Left cardiac atrium (tissue), 4 donors: ENCODE data around the gene CYP27B1. TPM values are rescaled to one million over a fixed set of nuclear protein-coding genes. Genes with fewer than 3 reads are reported as not detected.
A peak's percentile ranks its signal among the peaks of the same experiment; 100 is the strongest.
"Not testable (repeated sequence)": the region's sequence is repeated elsewhere in the genome, so short reads cannot be mapped to it uniquely, and the experiment has no call there.

ENCODE experiments used
- ATAC-seq, 2 donors: fragments of 200-7000 bp; cut with Tn5 transposase; one replicate each; pipeline ENCODE4 v1.9.1; 2020; ENCODE audit warnings: mild to moderate bottlenecking in 2 of 2, moderate library complexity in 2 of 2
- DNase-seq: peaks from one replicate; pipeline ENCODE4 v3.0.0-alpha.2; 2020
- intact Hi-C, 2 donors: fragments of 100-400 bp; cut with DNase I; formaldehyde crosslinking; loops; one replicate each; pipeline versions ENCODE4 v1.14.1 to v1.15.1; 2022 to 2023
- total RNA-seq, 2 donors: library from RNA; stranded (reverse); fragmentation: NEBNext Ultra II Directional; extraction: Animal tissue kit (Norgen Biotek cat#: 25700); gene quantifications; one replicate each; pipeline ENCODE4 v1.2.1, GENCODE V29; 2021
- donor health status: DM: no; HTN: yes; CAD: no.
- donor health status: DM: no; HTN: yes; CAD: no; lungs with severe emphysema.
- donor health status: DM: yes; HTN: yes; CAD: no.
- donor health status: Dilated cardiomyopathy.

The CYP27B1 gene
- total RNA-seq, 2 donors from 2014 or later, result 0.44 to 1.5 TPM

GRCh38 chr12:57793920-57794319 lies 27.0 kb upstream of the CYP27B1 start:
- peak in 1 of 2 donors; percentile 86 for ATAC-seq
- intact Hi-C loops, result no loop called here
- DNase-seq, result no peak

DNA sequence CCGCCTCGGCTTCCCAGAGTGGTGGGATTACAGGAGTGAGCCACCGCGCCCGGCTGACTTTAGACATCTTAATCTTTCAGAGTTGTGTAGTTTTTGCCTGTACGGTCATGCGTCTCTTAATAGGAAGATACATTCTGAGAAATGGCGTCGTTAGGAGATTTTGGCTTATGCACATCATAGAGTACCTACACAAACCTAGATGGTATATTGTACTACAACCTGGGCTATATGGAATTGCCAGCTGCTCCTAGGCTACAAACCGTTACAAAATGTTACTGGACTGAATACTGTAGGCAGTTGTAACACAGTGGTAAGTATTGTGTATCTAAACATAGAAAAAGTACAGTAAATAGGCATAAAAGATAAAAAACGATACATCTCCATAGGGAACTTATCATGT lies 17.0 kb upstream of the CYP27B1 start:
- ATAC-seq, result no peak
- intact Hi-C loops, result no loop called here

DNA sequence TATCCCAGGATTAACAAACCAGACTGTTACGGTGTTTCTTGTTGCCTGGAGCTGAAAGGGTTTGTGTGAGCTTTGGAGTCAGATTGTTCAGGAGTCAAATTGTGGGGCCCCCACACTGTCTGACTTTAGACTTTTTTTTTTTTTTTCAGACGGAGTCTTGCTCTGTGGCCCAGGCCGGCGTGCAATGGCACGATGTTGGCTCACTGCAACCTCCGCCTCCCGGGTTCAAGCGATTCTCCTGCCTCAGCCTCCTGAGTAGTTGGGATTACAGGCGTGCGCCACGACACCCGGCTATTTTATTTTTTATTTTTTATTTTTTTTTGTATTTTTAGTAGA lies 16.6 kb upstream of the CYP27B1 start:
- DNase-seq (no peak), ATAC-seq (no peak)
- intact Hi-C loops, result no loop called here

More for the DNA sequence above, 17.0 kb upstream of the CYP27B1 start:
- DNase-seq, result no peak

DNA sequence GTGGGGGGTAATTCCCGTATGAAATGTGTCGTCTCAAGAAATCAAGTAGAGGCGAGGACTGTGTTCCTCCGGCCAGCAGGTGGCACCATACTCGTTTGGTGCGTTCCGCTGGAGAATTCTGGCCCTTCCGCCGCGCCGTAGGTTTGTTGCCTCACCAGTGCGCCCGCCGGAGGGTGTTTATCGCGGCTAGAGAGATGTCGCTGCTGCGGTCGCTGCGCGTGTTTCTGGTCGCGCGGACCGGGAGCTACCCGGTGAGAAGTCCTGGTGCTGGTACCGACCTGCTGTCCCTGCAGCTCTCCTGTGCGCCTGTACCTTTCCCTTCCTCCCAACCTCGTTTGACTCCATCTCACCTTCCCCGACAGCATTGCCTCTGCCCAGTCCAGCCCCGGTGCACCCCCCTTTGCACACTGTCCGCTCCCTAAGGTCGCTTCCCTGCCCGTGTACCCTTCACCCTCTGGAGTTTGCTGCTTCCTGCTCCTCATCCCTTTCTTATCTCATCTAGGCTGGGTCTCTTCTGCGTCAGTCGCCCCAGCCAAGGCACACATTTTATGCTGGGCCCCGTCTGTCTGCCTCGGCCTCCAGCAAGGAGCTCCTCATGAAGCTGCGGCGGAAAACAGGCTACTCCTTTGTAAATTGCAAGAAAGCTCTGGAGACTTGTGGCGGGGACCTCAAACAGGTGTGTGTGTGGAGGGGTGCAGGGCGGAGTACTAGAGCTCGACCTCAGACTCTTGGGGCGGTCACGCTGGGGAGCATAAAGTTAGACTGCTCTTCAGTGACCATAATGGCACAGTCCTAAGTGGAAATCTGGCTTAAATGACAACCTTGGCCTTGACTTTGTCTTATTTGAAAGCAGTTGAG lies 16.0 kb upstream of the CYP27B1 start, which contains the start of gene TSFM:
Gene TSFM (plus strand): TSS at position 180 of the 858 bp plus-strand sequence. CDS start 15 bp downstream, at position 195.
- intact Hi-C loops, result no loop called here
- ATAC-seq (peak; percentile 85 to 98), DNase-seq (peak; percentile 97)

GRCh38 chr12:57782243-57782607 lies 15.3 kb upstream of the CYP27B1 start:
- no peak for ATAC-seq
- DNase-seq, result no peak
- intact Hi-C loops, result no loop called here

DNA sequence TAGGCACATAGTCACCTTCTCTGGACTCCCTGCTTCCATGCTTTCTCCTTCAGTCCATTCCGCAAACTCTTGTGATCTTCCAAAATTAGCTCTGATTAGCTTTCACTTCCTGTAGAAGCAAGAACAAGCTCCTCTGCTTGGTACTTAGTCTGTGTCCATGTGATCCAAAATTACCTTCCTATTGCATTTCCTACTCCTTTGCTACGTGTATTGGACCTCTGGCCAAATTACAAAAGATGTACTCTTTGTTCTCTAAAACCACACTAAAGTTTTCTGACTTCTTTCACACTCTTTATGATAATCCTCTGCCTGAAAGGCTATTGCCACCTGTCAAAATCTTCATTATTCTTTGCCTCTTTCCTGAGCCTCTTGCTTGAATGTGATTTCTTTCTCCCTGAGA lies 14.9 kb upstream of the CYP27B1 start:
- DNase-seq (no peak), ATAC-seq (no peak)
- intact Hi-C loops, result no loop called here

DNA sequence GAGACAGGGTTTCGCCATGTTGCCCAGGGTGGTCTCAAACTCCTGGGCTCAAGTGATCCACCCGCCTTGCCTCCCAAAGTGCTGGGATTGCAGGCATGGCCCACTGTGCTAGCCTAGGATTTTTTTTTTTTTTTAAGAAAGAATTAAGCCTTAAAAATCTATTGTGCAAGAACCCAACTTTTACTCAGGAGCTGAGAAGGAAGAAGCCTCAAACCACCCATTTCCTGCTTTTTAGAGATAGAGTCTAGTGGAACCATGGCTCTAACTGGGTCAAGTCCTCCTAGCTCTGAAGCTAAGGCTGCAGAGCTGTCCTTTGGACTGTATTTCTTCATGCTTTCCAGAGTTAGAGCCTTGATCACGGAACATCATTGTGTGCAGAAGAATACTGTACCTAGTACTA lies 14.4 kb upstream of the CYP27B1 start:
- intact Hi-C loops, result no loop called here
- no peak for DNase-seq
- ATAC-seq, result no peak

DNA sequence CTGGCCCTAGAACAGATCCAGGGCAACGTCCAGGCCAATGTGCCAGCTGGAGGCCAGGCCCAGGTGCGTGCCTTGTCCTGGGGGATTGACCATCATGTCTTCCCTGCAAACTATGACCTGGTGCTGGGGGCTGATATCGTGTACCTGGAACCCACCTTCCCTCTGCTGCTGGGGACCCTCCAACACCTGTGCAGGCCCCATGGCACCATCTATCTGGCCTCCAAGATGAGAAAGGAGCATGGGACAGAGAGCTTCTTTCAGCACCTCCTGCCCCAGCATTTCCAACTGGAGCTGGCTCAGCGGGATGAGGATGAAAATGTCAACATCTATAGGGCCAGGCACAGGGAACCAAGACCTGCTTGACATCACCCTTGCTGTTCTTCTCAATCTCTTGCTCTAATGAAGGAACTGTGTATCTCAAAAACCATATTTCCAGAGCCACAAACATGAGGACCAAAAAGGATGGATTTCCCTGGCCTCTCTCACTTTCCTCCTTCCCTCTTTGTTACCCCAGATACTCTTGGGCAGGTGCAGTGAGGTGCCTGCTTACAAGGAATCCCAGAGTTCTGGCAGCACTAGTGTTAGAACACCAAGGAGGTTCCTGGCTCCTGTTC lies 13.5 kb upstream of the CYP27B1 start:
- DNase-seq (no peak), ATAC-seq (no peak)
- intact Hi-C loops, result no loop called here

- intact Hi-C loops, result no loop called here
- DNase-seq, result no peak
- no peak for ATAC-seq
Observed at GRCh38 chr12:57779736-57780135, 12.9 kb upstream of the CYP27B1 start.

DNA sequence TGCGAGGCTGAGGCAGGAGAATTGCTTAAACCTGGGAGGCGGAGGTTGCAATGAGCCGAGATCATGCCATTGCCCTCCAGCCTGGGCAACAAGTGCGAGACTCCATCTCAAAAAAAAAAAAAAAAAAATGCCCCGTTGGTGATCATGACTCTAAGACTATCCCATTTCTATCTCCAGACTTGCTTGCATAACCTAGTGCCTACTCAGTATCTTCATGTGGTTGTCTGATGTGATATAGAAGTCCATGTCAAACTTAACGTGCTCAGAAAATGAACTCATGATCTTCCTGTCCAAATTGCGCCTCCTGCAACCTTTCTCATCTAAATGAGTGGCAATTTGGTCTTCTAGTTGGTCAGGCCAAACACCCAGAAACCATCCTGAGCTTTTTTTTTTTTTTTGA lies 11.0 kb upstream of the CYP27B1 start:
- DNase-seq, result no peak
- intact Hi-C loops, result no loop called here
- no peak for ATAC-seq

DNA sequence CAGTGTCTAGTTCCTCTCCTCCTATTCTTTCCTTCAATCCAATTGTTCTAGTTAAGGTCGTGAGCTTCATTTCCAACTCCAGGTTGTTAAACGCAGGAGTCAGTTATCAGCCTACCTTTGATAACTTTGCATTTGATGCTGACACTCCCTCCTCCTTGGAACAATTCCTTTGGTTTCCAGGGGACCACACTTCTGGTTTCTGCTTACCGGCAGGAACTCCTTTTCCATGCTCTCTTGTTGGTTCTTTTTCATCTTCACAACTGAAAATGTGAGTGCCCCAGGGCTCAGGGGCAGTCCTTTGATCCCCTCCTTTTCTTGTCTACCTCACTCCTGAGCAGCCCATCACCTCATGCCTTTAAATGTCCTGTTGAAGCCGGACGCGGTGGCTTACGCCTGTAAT lies 10.5 kb upstream of the CYP27B1 start:
- ATAC-seq (no peak), DNase-seq (no peak)
- intact Hi-C loops, result no loop called here

GRCh38 chr12:57776247-57776587 lies 9.3 kb upstream of the CYP27B1 start:
- intact Hi-C loops, result no loop called here
- DNase-seq (no peak), ATAC-seq (no peak)

DNA sequence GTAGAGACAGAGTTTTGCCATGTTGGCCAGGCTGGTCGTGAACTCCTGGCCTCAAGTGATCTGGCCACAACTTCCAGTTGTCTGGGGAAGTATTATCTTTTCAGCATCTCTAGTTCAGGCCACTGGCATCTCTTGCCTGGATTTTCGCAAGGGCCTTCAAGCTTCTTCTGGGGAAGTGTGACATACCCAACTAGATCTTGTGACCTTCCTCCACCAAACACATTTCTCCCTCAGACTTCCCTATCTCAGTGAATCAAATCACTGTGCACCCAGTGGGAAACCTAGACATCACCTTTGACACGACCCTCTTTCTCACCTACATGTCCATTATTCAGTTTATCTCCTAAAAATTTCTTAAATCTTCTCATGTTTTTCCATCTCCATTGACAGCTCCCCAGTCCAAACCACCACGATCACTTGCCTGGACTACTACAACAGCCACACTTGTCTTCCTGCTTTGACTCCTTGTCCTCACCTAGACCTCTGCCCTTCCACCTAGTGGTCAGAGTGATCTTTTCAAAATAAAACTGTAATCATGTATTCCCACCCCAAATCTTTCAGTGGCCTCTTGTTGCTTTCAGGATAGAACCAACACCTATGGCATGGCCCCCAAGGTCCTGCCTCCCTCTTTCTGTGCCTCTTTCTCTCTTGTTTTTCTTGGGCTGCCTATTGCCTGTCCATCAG lies 8.8 kb upstream of the CYP27B1 start:
- DNase-seq, result no peak
- ATAC-seq, result no peak
- intact Hi-C loops, result no loop called here

DNA sequence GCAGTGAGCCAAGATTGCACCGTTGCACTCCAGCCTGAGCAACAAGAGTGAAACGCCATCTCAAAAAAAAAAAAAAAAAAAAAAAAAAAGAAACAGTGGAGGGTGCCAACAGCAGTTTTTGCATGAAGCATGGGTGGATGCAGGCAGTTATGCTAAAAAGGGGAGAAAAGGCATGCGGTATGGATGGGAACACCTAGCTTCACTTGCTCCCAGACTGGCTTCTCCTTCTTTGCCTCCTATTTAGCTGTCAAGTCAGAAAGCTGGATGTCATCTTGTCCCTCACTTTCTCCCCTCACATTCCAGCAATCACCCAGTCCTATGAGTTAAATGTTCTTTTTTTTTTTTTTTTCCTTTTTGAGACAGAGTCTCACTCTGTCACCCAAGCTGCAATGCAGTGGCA lies 8.2 kb upstream of the CYP27B1 start:
- intact Hi-C loops, result no loop called here

DNA sequence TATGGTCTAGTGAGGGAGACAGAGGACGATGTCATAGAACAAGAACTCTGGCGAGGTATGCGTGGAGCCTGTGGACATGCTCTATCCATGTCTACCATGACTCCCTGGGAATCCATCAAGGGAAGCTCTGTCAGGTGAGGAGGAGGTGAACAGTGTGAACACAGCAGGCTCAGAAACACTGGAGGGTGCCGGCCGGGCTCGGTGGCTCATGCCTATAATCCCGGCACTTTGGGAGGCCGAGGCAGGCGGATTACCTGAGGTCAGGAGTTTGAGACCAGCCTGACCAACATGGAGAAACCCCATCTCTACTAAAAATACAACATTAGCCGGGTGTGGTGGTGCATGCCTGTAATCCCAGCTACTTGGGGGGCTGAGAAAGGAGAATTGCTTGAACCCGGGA lies 7.8 kb upstream of the CYP27B1 start:
- intact Hi-C loops, DNase-seq, ATAC-seq: not testable (repeated sequence)

More for the DNA sequence above, 8.2 kb upstream of the CYP27B1 start:
- ATAC-seq (no peak), DNase-seq (no peak)

DNA sequence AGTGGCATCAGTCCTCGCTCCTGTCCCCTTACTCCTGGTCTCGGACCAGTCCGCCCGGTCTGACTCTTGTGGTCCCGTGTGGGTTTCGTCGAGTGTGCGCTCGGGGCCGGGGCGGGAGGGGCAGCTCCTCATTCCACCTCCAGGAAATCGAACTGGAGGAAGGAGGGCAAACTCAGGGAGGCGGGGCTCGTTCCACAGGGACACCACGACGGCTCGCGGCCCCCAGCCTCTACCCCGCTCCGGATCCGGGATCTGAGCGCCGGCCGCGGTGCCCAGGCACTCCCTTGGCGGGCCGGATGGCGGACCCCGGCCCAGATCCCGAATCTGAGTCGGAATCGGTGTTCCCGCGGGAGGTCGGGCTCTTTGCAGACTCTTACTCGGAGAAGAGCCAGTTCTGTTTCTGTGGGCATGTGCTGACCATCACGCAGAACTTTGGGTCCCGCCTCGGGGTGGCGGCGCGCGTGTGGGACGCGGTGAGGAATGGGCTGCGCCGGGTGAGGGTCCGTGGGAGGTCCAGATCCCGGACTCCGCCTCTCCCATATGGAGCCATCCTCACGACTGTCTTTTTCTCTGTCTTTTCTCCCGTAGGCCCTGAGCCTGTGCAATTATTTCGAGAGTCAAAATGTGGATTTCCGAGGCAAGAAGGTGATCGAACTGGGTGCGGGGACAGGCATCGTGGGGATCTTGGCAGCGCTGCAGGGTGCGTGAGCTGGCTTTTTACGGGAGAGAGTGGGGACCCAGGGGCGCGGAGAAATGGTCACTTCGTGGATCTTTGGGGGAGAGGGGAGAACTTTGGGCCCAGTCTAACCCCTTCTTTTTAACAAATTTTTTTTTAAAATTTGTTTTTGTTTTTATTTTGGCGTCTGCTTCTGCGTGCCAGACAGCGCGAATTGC lies 5.8 kb upstream of the CYP27B1 start, which contains the start of gene EEF1AKMT3:
Gene EEF1AKMT3 (plus strand): TSS at position 186 of the 894 bp plus-strand sequence. CDS start 111 bp downstream, at position 297.
- intact Hi-C loops, result no loop called here
- ATAC-seq (peak; percentile 70 to 73), DNase-seq (peak; percentile 78)

GRCh38 chr12:57771873-57772428 lies 5.1 kb upstream of the CYP27B1 start, which contains the start of gene METTL1:
Gene METTL1 (minus strand): TSS chr12:57772105. CDS start chr12:57772083, 22 bp downstream.
- intact Hi-C loops, result no loop called here
- DNase-seq (peak; percentile 96), ATAC-seq (peak; percentile 96)

- ATAC-seq, result peak; percentile 83 to 85
- intact Hi-C loops, result no loop called here
- DNase-seq, result peak; percentile 95
Observed at GRCh38 chr12:57771236-57771872, 4.5 kb upstream of the CYP27B1 start.
